GM18951 (cell line): ENCODE data around the gene TVP23A.

Experiments used
- POLR2A ChIP-seq: IDR thresholded peaks from 4 replicates; pipeline ENCODE4 v1.6.1; 2011; ENCODE audit warnings: mild to moderate bottlenecking; ENCODE audit not compliant: insufficient read length, insufficient read depth; ENCODE audit errors: extremely low read depth
- in situ Hi-C: fragments of 300-500 bp; cut with MboI; formaldehyde crosslinking; loops from one replicate; pipeline ENCODE4 v1.12.0; 2022; ENCODE audit warnings: low sequenced_read_pairs, mixed read lengths, inconsistent platforms; ENCODE audit not compliant: unreplicated experiment

The TVP23A gene

GRCh38 chr16:10828851-10829366 lies 10.3 kb upstream of the TVP23A start:
- in situ Hi-C loops = no loop called here
- no peak for TF ChIP-seq POLR2A

- no peak for TF ChIP-seq POLR2A
- in situ Hi-C loops = no loop called here
Measured at GRCh38 chr16:10827691-10828341, 9.2 kb upstream of the TVP23A start.

- in situ Hi-C loops = no loop called here
- no peak for TF ChIP-seq POLR2A
Measured at GRCh38 chr16:10824111-10824893, 5.7 kb upstream of the TVP23A start.

GRCh38 chr16:10822702-10823101 lies 4.1 kb upstream of the TVP23A start:
- TF ChIP-seq POLR2A = no peak
- in situ Hi-C loops = no loop called here

- in situ Hi-C loops = no loop called here
- TF ChIP-seq POLR2A = no peak
Measured at GRCh38 chr16:10820546-10820945, 2.0 kb upstream of the TVP23A start.

GRCh38 chr16:10817514-10817913 lies 1.1 kb downstream of the TVP23A start:
- in situ Hi-C loops = no loop called here
- TF ChIP-seq POLR2A = no peak

- in situ Hi-C loops = no loop called here
- no peak for TF ChIP-seq POLR2A
Measured at GRCh38 chr16:10813099-10813455, 5.5 kb downstream of the TVP23A start.

- no peak for TF ChIP-seq POLR2A
- in situ Hi-C loops = no loop called here
Measured at GRCh38 chr16:10812312-10813098, 6.1 kb downstream of the TVP23A start.

- in situ Hi-C loops = no loop called here
- no peak for TF ChIP-seq POLR2A
Measured at GRCh38 chr16:10809706-10810105, 8.9 kb downstream of the TVP23A start.

- TF ChIP-seq POLR2A = no peak
- in situ Hi-C loops = no loop called here
Measured at GRCh38 chr16:10808850-10809249, 9.7 kb downstream of the TVP23A start.

- in situ Hi-C loops = no loop called here
- TF ChIP-seq POLR2A = no peak
Measured at GRCh38 chr16:10808218-10808617, 10.4 kb downstream of the TVP23A start.

GRCh38 chr16:10806698-10807097 lies 11.9 kb downstream of the TVP23A start:
- in situ Hi-C loops = no loop called here
- no peak for TF ChIP-seq POLR2A

GRCh38 chr16:10805334-10805733 lies 13.3 kb downstream of the TVP23A start:
- TF ChIP-seq POLR2A = no peak
- in situ Hi-C loops = no loop called here
